ENCODE data around the gene DDAH1. TPM values are rescaled to one million over a fixed set of nuclear protein-coding genes. Genes with fewer than 3 reads are reported as not detected.

Gene DDAH1
- total and polyA plus RNA-seq, 2 of the 8 experiments (the other 6 are each of a cell fraction or from before 2014, with no cell fraction given) = 22.8 to 54.5 TPM

- TF ChIP-seq CHD7 (IDR thresholded peaks at IDR 0.05; ENCODE audit: insufficient replicate concordance, low read length) (no peak), SIN3A (conservative IDR thresholded peaks at IDR 0.05 in 1 of 2, IDR thresholded peaks at IDR 0.05 in 1 of 2; ENCODE audit: low read depth in 1 of 2, low read length in 2 of 2) (no peak), CBX5 (IDR thresholded peaks at IDR 0.05; ENCODE audit: low read depth, low read length) (no peak), POU5F1 (IDR thresholded peaks at IDR 0.05; ENCODE audit: low read depth, low read length) (no peak)
Measured at GRCh38 chr1:85372683-85373377, 92.1 kb downstream of the DDAH1 start (continued).
